Measurements from ENCODE around the gene DOHH.

DNA sequence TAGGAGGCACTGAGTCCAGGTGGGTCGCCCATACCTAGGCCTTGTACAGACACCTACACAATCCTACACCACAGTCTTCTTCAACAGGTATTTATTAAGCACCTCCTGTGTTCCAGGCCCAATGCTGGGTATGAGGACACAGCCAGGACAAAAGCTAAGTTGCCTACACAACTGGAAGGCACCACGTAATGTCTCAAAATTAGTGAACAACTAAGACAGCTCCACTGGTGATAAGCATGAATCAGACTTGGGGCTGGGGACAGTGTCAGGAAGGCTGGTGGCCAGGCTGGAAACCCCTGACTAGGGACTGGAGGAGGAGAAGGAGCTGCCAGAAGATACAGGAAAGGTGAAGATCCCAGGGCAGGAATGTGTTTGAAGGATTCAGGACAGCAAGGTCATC lies 22.5 kb downstream of the DOHH start:
- TF ChIP-seq, protein P1, sequence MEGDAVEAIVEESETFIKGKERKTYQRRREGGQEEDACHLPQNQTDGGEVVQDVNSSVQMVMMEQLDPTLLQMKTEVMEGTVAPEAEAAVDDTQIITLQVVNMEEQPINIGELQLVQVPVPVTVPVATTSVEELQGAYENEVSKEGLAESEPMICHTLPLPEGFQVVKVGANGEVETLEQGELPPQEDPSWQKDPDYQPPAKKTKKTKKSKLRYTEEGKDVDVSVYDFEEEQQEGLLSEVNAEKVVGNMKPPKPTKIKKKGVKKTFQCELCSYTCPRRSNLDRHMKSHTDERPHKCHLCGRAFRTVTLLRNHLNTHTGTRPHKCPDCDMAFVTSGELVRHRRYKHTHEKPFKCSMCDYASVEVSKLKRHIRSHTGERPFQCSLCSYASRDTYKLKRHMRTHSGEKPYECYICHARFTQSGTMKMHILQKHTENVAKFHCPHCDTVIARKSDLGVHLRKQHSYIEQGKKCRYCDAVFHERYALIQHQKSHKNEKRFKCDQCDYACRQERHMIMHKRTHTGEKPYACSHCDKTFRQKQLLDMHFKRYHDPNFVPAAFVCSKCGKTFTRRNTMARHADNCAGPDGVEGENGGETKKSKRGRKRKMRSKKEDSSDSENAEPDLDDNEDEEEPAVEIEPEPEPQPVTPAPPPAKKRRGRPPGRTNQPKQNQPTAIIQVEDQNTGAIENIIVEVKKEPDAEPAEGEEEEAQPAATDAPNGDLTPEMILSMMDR (IDR thresholded peaks at IDR 0.05) = no peak
- TF ChIP-seq POLR2AphosphoS5 (IDR thresholded peaks at IDR 0.05; ENCODE audit: insufficient read depth in 1 of 2, low read depth in 1 of 2) (no peak), POLR2A (IDR thresholded peaks at IDR 0.05) (no peak)

Measured in vagina (tissue), 2 donors.